ENCODE measurements around the gene EXOC7.
"Not testable (repeated sequence)": the region's sequence is repeated elsewhere in the genome, so short reads cannot be mapped to it uniquely, and the experiment has no call there.

Gene EXOC7

DNA sequence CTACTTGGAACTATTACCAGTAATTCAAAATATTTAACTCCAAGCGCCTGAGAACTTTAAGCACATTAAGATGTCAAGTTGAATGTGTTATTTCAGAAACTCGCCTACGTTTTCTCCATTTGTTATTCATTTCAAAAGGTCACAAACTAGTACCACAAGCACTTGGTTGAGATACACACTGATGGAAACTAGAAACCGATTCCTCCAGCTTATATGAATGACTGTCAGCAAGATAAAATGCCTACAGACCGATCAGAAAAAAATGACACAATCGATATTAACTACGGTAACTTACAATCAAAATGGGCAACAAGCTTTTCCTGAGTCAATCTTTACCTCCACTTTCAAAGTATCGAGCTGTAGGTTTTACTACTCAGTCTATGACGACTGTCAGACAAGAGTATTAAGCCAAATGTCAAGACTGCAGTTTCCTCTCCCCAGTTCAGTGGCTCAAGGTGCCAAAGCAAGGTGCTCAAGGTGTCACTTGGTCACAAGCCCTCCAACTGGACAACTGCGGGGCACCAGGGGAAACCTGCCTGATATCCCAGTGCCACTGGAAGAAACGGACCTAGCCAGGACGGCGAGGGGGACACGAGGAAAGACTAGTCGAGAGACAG is 31.9 kb downstream of the EXOC7 start:
- no peak for DNase-seq

DNA sequence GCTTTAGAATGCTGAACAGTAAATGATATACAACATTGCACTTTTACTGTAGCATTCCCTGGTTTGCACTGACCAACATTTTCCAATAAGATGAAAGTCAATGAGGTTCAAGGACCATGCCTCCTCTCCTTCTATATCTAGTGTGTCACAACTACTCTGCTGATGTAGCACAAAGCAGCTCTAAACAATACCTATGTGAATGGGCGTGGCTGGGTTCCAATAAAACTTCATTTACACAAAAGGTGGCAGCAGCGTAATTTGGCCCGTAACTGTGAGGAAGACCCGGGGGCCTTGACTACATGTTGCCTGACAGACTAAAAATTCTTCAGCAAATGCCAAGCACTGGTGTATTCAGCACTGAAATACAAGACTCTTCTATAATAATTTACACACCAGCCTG is 37.8 kb downstream of the EXOC7 start:
- DNase-seq: no peak

GRCh38 chr17:76063875-76064546 is 39.6 kb downstream of the EXOC7 start:
- peak; percentile 61 for DNase-seq

- not testable (repeated sequence) for DNase-seq
Measured at GRCh38 chr17:76058264-76058663, 45.3 kb downstream of the EXOC7 start.

GRCh38 chr17:76056882-76057281 is 46.7 kb downstream of the EXOC7 start:
- DNase-seq: no peak

DNA sequence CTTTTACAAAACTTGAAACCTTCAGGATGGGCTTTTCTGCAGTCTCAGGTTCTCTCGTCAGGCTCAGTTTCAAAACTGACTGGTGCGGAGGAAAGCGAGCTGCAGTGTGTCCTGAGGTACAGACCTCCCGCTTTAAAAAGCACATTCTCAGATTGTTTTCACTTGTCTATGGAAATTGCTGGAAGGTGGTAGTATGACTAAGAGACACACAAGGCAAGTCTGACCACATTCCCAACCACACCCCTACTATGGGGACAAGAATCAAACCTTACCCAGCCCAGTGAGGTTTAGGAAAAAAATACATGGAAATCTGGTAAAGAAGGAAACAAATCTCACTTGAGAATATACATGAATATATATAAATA is 49.5 kb downstream of the EXOC7 start:
- DNase-seq: no peak

DNA sequence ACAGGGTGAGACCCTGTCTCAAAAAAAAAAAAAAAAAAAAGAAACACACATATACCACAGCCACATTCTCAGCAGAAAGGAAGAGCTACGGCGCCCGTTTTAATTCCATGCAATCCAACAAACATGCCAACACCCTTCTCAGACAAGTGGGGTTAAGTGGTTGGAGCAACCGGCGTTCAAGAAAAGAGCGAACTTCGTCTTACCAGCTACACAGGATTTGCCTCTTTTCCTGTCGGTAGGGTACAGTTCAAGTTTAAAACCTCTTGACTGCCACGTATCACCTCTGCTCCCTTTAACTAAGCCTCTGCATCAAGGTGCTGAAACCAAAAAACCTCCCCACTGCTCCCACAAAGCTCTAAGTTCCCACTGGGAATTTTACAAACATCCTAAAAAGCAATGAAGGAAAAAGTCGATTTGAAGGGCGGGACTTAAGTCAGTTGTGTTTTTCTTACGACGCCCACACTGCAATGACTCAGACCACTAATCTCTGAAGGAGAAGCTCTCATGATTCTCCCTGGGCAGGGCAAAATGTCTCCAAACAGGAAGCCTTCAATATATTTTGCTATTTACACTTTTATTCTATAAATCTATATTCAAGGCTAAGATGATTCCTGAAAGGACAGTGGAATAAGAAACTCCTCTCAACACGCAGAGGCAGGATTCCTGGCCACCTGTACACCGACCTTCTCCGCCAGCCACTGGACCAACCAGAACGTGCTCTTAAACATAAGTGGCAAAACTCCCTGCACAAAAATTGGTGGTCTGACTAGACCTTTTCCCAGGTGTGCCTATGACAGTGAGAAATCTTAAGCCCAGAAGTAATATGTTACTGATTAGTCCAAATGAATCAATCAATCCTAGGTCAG is 50.1 kb downstream of the EXOC7 start:
- no peak for DNase-seq

- no peak for DNase-seq
Measured at GRCh38 chr17:76051561-76051960, 52.0 kb downstream of the EXOC7 start.

- no peak for DNase-seq
Measured at GRCh38 chr17:76050538-76051467, 52.8 kb downstream of the EXOC7 start.

DNA sequence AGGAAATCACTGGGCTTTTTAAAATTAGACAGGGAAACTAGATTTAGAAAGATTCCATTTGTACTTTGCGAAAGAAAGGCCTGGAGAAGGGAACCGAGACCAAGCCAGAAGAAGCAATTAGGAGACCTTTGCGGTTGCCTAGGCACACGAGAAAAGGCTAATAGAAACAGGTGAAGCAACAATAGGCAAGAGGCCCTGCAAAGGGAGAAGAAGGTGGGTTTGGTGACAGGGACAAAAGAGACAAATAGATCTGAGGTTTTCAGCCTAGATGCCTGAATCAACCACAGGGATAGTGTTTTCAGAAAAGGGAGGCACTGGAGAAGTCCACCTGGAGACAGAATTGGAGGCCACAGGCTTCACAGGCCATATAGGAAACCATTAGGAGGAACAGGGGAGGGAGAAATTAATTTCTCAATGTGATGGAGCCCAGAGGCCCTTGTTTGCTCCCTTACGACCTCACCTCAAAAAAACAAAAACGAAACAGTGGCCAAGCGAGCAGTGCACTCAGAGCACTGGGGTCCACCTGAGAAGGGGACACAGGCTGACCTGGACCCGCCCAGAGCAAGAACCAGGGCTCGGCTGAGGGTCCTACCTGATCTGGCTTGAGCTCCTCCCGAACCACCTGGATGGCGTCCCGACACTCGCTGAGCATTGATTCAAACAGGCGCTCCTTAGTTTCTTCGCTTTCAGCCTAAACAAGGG is 53.6 kb downstream of the EXOC7 start:
- DNase-seq: no peak

GRCh38 chr17:76049239-76049638 is 54.3 kb downstream of the EXOC7 start:
- DNase-seq: no peak

DNA sequence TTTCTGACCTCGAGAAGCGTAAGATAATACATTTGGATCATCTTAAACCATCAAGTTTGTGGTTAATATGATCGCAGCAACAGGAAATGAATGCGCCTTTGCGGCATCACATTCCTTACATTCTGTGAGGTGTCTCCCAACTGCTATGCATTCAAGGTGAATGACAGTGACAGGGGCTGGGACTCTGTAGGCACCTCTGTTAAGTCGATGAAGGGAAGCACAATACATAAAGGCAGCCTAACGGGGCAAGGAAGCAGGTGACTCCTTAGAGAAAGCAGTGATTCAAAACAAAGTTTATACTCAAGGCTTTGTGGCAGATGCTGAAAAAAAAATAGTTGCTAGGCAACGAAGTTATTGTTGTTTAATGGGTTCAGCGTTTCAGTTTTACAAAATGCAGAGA is 54.9 kb downstream of the EXOC7 start:
- DNase-seq: peak; percentile 26

- DNase-seq: no peak
Measured at GRCh38 chr17:76048025-76048605, 55.5 kb downstream of the EXOC7 start.

- no peak for DNase-seq
Measured at GRCh38 chr17:76046064-76046463, 57.5 kb downstream of the EXOC7 start.

DNA sequence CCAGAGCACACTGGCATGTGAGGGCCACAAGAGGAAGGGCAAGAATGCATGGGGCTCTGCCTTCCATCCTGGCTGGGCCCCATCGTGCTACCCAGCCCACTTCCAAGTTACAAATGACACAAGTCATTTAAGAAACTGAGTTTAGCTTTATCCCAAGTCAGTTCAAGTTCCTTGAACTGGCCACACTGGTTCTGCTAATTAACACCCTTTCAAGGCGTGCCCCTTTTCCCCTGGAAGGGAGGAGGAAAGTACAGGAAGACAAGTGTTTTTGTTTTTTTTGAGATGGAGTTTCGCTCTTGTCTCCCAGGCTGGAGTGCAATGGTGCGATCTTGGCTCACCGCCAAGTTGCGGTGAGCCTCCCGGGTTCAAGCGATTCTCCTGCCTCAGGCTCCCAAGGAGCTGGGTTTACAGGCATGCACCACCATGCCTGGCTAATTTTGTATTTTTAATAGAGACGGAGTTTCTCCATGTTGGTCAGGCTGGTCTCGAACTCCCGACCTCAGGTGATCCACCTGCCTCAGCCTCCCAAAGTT is 59.0 kb downstream of the EXOC7 start:
- not testable (repeated sequence) for DNase-seq

- not testable (repeated sequence) for DNase-seq
Measured at GRCh38 chr17:76042868-76043267, 60.7 kb downstream of the EXOC7 start.

GRCh38 chr17:76040376-76040775 is 63.2 kb downstream of the EXOC7 start:
- no peak for DNase-seq

DNA sequence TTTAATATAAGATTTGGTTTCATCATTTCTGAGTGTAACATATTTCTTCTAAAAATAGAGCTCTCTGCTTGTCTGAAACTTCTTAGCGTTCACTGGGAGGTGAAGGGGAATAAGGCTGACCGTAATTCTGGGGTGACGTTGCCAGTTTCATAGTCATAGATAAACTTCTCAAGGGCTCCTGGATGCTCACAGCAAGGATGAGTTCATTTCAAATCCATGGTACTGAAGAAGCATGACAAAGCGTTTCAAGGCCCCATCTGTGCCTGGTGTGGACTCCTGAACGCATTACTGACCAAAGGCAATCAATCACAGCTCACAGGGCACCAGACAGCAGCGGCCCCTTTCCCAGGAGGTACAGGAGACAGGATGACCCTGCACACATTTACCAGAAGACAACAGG is 64.5 kb downstream of the EXOC7 start:
- DNase-seq: no peak

- no peak for DNase-seq
Measured at GRCh38 chr17:76038050-76038449, 65.5 kb downstream of the EXOC7 start.

GRCh38 chr17:76036497-76037261 is 66.9 kb downstream of the EXOC7 start:
- no peak for DNase-seq
